ENCODE measurements around the gene TNFRSF19.
"Not testable (repeated sequence)": the region's sequence is repeated elsewhere in the genome, so short reads cannot be mapped to it uniquely, and the experiment has no call there.

Gene TNFRSF19

DNA sequence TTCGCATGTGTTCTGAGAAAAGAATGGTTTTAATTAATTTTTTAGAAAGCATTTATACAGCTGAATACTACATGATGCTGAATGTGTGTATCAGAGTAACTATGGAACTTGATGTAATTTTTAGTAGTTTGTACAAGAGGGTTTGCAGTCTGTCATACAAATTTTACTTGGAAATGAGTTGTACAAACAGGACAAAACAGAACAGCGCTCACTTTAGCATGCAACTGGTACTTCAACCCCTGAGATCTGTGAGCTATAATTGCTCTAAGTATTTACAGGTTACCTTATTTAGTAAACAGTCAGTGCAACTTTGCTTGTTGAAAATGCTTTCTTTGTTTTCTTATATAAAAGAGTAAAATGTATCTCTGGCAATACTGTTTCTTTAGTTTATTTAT lies 706 bp downstream of the TNFRSF19 start:
- no peak for DNase-seq

DNA sequence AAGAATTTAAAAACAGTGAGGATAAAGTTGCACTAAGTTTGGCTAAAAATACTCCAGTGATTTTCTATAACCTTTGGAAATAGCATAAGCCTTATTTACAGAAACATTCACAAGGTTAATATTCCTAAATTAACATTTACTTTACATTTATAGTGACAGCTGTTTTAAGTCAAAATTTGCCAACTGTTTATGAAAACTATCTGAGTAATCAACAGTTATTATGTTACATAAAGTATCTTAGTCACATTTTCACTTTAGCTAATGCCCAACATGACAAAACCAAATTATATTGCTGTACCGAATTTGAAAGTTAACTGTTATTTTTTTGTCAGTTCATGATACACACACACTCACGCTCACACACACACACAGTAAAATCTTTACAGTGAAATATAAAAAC lies 1.2 kb downstream of the TNFRSF19 start:
- no peak for DNase-seq

DNA sequence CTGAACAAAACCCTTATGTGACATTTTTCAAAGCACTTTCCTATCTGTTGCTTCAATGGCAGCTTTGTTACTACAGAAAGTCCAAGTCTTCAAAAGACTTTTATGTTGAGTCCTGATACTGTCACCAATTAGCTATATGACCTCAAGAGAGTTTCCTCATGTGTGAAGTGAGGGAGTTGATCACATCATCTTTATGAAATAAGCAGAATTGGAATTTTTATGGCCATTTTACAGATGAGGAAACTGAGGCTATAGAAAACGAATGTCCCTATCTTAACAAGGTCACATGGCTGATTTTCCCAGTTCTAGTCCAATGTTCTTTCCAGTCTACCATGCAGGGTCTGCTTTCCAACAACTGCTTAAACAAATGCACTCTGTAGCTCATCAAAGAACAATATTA lies 2.6 kb downstream of the TNFRSF19 start:
- DNase-seq = no peak

DNA sequence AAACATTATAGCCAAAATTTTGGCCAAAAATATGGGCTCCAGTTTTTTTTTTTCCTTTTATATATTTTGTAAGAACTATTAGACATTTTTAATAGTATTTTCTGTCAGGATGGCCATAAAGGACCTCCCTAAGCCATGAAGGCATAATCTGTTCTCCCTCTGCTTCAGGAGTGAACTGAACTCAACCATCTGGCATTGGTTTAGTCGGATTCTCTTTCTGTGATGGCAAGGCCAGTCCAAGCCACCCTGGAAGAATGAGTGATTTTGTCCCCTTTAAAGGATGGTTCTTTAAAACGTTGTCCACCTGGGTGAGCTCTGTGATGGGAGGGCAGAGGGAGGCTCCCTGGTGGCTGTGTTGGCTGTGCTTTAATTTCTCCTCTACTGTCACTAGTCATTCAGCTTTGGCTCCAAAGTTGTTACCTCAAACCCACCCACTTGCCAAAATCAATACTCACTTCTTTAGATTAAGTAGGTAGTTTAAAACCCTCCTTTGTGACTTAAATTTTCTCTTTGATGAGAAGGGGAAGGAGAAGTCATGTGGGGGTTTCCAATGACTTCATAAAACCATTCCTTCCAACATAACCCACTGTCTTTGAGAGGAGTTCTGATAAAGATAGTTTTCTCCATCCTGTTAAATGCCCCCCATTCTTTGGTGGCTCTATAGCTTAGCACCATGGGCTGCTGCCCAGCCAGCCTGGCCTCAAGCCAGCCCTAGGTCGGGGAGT lies 4.4 kb downstream of the TNFRSF19 start:
- DNase-seq = no peak

DNA sequence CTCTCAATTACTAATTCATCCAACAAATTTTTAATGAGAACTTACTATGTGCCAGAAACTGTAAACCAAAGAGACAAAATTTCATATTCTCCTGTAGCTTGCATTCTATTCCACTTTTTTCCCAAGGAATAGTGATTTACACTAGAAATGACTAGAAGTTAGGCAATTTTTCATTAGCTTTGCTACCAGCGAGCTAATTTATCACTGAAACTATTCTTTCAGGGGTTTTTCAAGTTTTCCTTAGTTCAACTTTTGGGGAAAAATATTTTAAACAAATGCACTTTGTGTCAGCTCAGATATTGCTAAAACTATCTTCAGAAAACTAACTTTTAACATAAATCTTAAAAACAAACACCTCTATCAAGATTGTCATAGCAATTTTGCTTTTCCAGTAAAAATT lies 5.4 kb downstream of the TNFRSF19 start:
- no peak for DNase-seq

DNA sequence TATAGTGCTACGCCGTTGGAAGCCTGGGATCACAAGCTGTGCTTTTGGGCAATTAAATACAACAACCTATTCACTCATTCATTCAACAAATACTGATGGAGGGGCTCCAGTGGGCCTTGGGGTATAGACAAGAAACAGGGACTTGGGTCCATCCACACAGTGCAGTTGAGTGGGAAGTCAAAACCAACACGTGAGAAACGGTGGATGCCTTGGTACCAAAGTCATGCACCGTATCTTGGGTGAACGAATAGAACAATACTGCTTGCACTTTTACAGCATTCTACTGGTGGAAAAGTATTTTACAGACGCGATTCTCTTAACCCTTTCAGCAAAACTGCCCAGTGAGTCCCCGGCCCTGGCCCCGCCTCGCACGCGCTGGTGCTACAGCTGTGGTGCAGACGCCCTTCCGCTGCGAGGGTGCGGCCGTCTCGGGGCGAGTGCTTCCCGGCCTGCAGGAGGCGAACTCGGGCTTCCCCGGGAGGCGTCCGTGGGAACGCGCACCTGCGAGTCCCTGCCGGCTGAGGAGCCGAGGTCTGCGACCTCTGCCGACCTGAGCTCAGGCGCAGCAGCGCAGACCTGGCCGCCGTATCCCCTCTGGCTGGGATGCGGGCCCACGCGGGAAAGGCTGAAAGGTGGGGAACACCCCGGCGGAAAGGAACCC lies 8.3 kb downstream of the TNFRSF19 start:
- peak; percentile 65 for DNase-seq

DNA sequence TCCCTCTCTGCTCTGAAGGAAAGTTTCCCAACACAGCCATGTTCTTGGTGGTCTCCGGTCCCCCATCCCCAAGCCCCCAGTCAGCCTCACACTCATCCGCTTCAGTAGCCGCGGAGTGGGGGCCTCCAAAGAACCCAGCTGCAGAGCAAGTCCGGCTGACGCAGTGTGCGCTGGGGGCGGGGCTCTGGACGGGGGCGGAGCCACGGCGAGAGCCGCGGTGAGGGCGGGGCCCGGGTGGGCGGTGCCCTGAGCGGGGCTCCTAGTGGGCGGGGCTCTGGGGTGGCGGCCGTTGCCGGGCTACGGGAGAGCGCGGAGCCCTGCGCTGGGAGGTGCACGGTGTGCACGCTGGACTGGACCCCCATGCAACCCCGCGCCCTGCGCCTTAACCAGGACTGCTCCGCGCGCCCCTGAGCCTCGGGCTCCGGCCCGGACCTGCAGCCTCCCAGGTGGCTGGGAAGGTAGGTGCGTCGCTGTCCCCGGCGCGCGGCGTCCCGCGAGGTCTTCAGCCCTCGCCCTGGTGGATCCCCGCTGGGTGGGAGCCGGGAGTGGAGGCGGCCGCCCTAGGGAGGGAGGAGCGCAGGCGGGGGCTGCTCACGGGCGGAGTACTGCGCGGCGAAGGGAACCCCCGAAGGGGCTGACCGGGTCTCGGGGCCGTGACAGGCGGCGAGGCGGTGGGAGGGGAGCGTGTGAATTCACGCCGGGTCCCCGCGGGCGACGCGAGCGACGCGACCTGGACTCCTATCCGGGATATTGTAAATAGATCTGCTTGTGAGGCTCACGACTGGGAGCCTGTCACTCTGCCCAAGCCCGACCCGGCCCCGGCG lies 9.1 kb downstream of the TNFRSF19 start:
- DNase-seq = peak; percentile 86

DNA sequence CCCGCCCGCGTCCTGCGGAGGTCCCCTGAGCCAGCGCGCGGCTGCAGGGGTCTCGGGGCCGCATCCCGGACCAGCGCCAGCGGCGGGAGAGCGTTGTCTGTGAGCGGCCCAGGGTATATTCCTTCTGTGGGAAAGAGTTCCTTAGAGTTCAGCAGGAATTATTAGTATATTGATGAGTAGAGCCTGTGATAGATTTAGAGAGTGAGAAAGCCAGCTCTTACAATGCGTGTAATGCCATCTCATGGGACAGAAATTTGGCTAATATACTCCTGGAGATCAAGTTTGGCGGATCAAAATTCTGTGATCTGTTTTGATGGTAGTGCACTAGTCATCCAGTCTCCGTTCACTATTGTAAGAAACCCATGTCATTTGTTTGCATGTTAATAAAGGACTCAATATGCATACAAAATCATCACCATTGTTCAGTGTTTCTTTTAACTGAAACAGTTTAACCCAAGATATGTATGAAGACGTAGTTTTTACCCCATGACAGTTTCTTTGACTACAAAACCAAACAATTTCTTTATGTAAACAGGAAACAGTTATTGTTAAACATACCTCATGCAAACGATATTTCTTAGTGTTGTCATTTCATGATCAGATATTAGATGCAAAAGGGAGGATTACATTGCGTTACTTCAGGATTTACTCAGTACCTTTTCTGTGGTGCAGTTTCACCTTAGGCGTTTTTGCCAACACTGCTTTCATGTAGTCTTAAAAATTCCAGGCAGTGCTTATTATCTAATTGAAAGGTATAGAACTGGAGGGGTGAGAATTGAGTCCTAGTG lies 9.9 kb downstream of the TNFRSF19 start:
- no peak for DNase-seq

DNA sequence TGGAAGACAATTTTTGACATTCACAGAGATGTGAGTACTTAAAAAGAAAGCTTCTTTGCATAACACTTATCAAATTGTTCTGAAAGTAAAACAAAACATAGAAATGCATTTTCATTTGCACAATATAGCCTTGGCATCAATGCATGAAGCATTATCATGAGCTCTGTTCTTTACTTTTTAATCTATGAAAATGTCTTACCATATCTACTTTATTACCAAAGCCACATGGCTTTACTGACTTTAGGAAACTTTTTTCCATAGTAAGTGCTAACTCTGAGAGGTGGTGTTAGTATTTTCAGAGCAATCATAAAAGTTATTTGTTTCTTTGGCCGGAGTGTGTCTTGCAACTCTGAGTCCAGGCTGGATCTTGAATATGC lies 10.5 kb downstream of the TNFRSF19 start:
- DNase-seq = no peak

DNA sequence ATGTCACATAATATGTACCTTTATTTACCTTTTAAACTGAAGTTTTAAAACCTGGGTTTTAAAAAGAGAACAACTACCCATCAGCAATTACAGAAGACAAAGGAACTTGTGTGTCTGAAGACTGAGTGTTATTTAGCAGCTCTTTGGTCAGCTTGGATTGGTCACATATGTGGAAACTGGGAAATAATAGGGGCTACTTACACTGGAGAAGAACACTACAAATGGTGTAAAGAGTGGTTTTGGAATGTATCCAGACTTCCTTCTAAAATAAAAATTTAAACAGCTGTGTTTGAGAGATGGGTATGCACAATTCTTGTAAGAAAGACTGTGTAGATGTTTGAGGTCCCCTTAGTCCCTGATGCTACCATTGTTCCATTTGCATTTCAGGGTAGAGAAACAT lies 13.3 kb downstream of the TNFRSF19 start:
- DNase-seq = no peak

DNA sequence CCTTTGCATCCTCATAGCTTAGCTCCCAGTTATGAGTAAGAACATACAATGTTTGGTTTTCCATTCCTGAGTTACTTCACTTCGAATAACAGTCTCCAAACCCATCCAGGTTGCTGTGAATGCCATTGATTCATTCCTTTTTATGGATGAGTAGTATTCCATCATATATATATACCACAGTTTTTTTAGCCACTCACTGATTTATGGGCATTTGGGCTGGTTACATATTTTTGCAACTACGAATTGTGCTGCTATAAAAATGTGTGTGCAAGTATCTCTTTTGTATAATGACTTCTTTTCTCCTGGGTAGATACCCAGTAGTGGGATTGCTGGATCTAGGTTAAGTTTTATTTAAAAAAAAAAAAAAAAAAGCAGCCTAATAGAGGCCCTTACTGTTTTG lies 14.1 kb downstream of the TNFRSF19 start:
- DNase-seq = no peak

DNA sequence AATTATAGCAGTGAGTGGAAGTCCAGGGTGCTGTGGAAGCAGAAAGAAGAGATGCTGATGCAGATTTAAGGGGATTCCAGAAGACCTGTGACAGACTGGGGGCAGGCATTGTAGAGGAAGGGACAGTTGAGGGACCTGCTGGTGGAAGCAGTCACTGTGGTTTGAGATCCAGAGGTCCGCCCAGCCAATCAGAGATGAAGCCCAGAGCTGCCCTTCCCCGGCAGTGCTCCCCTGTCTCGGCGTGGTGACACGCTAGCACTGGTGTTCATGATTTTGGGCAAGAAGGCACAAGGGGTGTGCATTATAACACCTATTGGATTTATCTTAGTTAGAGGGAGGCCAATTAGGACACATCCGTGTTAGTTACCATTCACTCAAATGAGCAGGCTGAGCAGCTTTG lies 16.1 kb downstream of the TNFRSF19 start:
- DNase-seq = no peak

DNA sequence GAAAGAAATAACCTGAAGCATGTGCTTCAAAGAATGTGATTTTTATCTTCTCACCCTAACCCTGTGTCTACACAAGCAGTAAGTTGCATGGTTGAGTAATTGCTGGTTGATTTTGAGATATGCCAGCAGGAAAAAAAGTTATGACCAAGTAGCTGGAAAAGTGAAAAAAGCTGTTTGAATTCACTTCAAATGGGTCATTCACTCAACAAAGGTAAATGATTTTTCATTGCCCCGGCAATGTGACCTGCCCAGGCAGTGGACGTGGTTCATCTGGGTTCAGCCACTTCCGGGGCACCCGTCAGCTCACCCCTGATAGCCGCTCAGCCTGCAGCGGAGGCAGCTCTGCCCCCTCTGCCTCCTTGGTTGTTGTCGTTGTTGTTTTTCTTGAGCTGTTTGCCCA lies 18.5 kb downstream of the TNFRSF19 start:
- DNase-seq = no peak

DNA sequence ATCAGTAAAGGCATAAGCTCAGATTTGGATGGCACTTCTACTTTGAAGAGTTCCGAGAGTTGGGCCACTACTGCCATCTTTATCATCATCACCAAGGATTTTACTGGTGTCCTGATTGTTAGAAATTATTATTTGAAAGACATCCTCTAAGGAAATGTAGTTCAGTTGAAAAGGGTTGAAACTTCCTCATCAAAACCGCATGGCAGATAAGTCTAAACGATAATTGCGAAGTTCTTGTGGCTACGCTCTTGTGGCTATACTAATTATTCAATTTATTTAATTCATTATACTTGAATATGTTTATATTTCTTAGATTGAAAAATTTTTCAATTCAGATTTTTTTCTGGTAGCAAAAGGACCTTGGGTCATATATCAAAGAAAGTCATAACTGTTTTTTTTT lies 22.4 kb downstream of the TNFRSF19 start:
- no peak for DNase-seq

DNA sequence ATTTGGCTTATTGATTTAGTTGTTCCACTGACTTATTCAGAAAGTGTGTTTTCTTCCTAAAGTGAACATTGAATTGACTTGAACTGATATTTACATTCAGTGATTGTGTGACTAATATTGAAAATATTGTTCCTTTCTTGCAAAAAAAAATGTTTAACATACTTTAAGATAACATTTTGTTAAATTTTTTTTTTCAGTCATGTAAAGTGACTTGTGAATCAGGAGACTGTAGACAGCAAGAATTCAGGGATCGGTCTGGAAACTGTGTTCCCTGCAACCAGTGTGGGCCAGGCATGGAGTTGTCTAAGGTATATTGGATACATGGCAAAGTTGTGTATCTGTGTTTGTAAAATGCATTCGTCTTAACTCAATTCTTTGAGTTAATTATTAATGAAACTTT lies 22.9 kb downstream of the TNFRSF19 start:
- DNase-seq = no peak

DNA sequence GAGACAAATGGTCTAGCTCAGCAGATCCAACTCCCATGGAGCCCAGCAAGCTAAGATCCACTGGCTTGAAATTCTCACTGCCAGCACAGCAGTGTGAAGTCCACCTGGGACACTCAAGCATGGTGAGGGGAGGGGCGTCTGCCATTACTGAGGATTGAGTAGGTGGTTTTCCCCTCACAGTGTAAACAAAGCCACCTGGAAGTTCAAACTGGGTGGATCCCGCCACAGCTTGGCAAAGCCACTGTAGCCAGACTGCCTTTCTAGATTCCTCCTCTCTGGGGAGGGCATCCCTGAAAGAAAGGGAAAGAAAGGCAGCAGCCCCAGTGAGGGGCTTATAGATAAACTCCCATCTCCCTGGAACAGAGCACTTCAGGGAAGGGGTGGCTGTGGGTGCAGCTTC lies 24.1 kb downstream of the TNFRSF19 start:
- DNase-seq = not testable (repeated sequence)

DNA sequence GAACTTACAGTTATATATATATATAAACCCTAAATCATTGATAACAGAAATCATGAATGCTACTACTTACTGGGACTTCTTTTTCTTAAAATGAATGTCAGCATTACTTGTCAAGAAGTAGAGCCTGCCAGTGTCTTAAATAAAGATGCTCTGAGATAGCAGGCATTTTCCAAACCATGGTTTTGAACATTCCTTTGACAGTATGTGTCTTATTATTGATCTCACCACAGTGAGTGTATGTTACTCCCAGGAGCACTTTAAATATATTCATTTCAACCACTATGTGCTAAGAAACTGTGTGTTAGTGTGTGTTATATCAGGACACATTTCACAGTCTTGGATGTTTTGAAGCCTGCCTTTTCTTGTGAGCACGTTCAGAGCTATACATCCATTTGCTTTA lies 28.2 kb downstream of the TNFRSF19 start:
- DNase-seq = peak; percentile 83

DNA sequence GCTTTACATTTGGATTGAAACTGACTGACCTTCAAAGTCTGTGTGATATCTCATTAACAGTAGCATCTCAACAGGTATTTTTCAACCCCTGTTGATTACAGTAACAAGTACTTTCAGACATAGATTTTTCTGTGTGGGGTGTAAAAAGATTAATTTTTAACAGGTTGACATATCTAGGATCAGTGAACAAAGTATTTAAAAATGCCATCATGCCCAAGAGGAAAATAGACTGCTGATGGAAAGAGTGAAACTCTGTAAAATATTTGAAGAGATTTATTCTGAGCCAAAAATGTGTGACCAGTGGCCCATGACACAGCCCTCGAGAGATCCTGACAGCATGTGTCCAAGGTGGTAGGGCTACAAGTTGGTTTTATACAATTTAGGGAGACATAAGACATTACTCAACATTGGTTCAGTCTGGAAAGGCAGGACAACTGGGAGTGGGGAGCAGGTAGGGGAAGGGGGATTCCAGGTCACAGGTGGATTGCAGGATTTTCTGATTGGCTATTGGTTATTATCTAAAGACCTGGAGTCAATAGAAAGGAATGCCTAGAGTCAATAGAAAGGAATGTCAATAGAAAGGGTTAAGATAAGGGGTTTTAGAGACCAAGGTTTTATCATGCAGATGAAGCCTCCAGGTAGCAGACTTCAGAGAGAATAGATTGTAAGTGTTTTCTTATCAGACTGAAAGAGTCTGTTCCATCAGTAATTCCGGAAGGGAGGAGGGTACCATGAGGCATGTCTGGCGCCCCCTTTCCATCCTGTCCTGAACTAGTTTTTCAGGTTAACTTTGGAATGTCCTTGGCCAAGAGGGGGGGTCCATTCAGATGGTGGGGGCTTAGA lies 29.1 kb downstream of the TNFRSF19 start:
- no peak for DNase-seq

DNA sequence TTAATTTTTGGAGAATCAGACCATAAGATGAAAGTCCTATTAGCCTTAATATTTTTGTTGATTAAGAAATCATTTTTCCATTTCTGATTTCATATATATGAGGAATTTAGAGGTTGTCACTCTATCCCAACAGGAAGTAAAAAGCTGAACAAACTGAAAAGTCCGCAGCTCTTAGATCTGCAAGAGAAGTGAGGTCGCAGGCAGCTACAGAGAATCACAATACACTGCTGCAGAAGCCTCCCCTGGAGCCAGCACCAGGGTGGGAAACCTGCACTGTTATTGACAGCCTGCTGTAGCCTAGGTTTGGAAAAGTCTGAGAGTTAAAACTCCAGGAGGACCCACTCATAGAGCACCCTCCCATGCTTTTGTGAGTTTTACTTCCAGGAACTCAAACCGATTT lies 29.9 kb downstream of the TNFRSF19 start:
- no peak for DNase-seq

DNA sequence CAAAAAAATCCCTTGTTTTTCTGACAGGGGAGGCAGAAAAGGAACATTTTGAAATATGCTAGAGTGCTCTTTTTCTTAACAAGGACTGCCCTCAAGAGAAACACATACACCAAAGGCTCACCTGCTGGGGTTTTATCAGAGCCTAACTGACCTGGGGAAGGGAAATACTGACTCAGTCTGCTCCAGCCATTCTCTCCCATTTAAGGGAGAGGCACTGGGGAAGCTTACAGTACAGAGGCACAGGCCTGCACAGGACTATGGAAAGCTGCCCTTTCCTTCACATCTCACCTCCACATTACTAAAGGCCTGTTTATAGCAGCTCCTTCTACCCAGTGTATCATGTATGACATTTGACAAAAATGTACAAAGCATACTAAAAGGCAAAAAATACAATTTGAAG lies 30.3 kb downstream of the TNFRSF19 start:
- no peak for DNase-seq

DNA sequence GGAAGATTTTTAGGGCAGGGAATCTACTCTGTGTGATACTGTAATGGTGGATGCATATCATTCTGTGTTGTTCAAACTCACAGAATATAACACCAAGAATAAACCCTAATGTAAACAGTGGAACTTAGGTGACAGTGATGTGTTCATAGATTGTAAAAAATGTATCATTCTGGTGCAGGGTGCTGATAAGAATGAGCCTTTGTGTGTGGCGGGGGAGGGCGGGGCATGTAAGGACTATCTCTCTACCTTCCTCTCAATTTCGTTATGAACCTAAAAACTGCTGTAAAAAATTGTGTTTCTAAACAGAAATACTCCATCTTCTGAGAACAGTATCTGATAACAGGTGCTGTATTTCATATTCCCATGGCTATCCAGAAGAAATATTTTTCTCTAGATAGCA lies 35.6 kb downstream of the TNFRSF19 start:
- no peak for DNase-seq

DNA sequence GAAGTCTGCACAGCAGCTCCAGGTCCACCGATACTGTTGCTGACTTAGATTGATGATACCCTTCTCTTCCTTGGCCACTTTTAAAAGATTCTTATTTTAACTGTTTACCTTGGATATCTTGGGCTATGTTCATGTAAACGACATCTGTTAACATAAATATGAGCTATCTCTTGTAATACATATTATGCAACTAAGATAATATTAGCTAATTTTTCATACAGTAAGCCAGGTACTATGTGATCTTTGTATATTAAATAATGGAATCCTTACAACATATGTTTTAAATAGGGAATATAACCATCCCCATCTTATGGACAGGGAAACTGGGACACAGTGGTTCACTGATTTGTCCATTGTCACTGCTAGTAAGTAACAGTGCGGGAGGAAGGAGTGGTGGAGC lies 37.9 kb downstream of the TNFRSF19 start:
- DNase-seq = no peak
